ENCODE results near the gene PAX4.

DNA sequence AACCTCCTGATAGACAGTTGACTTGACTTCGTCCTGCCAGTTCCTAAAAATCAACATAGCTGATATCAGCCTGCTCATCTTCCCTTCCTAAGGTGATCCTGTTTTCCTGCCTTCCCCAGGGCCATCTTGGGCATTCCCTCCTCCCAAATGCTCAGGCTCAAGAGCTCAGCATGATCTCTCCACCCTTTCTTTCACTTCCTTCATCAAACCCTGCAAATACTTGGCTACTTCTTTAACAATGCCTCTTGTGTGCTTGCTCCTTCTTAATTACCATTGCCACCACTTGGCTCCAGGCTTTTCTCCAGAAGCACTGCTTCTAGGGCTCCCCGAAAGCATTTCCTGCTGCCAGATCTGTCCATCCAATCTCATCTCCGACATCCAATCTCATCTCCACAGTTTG lies 17.1 kb downstream of the PAX4 start:
- TF ChIP-seq POLR2AphosphoS5 (IDR thresholded peaks at IDR 0.05), result no peak
- TF ChIP-seq, protein P1, sequence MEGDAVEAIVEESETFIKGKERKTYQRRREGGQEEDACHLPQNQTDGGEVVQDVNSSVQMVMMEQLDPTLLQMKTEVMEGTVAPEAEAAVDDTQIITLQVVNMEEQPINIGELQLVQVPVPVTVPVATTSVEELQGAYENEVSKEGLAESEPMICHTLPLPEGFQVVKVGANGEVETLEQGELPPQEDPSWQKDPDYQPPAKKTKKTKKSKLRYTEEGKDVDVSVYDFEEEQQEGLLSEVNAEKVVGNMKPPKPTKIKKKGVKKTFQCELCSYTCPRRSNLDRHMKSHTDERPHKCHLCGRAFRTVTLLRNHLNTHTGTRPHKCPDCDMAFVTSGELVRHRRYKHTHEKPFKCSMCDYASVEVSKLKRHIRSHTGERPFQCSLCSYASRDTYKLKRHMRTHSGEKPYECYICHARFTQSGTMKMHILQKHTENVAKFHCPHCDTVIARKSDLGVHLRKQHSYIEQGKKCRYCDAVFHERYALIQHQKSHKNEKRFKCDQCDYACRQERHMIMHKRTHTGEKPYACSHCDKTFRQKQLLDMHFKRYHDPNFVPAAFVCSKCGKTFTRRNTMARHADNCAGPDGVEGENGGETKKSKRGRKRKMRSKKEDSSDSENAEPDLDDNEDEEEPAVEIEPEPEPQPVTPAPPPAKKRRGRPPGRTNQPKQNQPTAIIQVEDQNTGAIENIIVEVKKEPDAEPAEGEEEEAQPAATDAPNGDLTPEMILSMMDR (IDR thresholded peaks at IDR 0.05; ENCODE audit: poor library complexity, severe bottlenecking), result no peak
- TF ChIP-seq EZH2 (IDR thresholded peaks at IDR 0.05; ENCODE audit: borderline replicate concordance, insufficient read depth, low read length, poor library complexity, severe bottlenecking), result no peak

Measured in neural cell (in vitro differentiated cells).